OCI-LY3 (cell line): ENCODE results near the gene SDR9C7.

Experiments used
- EZH2phosphoT487 ChIP-seq: fragments of 200-600 bp; shearing (Covaris generic); IDR thresholded peaks from 2 replicates; pipeline ENCODE4 v1.6.1; 2018; ENCODE audit warnings: antibody characterized with exemption, mixed run types, low read depth
- TF ChIP-seq, protein P1 (sequence below): fragments of 200-600, 300-600 bp; sonication (generic); IDR thresholded peaks from 2 replicates; pipeline ENCODE4 v1.5.1; 2014; ENCODE audit warnings: antibody characterized with exemption, low read length, low read depth

DNA sequence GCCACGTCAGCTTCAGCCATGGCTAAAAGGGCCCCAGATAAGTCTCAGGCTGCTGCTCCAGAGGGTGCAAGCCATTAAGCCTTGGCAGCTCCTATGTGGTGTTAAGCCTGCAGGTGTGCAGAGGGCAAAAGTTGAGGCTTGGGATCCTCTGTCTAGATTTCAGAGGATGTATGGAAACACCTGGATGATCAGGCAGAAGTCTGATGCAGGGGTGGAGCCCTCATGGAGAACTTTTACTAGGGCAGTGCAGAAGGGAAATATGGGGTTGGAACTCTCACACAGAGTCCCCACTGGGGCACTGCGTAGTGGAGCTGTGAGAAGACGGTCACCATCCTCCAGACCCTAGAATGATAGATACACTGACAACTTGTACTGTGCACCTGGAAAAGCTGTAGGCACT lies 47.9 kb downstream of the SDR9C7 start:
- TF ChIP-seq, protein P1, sequence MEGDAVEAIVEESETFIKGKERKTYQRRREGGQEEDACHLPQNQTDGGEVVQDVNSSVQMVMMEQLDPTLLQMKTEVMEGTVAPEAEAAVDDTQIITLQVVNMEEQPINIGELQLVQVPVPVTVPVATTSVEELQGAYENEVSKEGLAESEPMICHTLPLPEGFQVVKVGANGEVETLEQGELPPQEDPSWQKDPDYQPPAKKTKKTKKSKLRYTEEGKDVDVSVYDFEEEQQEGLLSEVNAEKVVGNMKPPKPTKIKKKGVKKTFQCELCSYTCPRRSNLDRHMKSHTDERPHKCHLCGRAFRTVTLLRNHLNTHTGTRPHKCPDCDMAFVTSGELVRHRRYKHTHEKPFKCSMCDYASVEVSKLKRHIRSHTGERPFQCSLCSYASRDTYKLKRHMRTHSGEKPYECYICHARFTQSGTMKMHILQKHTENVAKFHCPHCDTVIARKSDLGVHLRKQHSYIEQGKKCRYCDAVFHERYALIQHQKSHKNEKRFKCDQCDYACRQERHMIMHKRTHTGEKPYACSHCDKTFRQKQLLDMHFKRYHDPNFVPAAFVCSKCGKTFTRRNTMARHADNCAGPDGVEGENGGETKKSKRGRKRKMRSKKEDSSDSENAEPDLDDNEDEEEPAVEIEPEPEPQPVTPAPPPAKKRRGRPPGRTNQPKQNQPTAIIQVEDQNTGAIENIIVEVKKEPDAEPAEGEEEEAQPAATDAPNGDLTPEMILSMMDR, result no peak
- TF ChIP-seq EZH2phosphoT487, result no peak
